Measurements from ENCODE around the gene SKIC8. TPM values are rescaled to one million over a fixed set of nuclear protein-coding genes. Genes with fewer than 3 reads are reported as not detected.

Gene SKIC8
- total RNA-seq, 2 donors from 2014 or later, result 40.7 to 50.0 TPM

- Mint-ChIP-seq H3K9me3 (no peaks in the 10 kb centered on the region), H3K4me1 (ENCODE audit: low read depth in 2 of 2) (peaks cover 11 to 16% of the 10 kb centered on the region in 2 donors), H3K27me3 (peaks cover 0 to 2% of the 10 kb centered on the region in 2 donors), H3K36me3 (no peaks in the 10 kb centered on the region), H3K4me3 (peak overlapping the region; percentile 86), H3K27ac (peak overlapping the region; percentile 66 to 75)
- no peak for ATAC-seq
- DNase-seq (ENCODE audit: low spot score), result no peak
These were observed 34.3 kb downstream of the SKIC8 start for GRCh38 chr15:78265137-78265460.

- DNase-seq (ENCODE audit: low spot score) (peak; percentile 79), ATAC-seq (peak; percentile 83 to 85)
These were observed 34.9 kb downstream of the SKIC8 start, which contains the start of gene DNAJA4 for GRCh38 chr15:78264304-78265136. TSS of gene DNAJA4 (plus strand) at chr15:78264562. CDS start at chr15:78264764, 202 bp downstream.

GRCh38 chr15:78263907-78264303, 35.5 kb downstream of the SKIC8 start:
- Mint-ChIP-seq H3K4me3 (peak overlapping the region; percentile 46), H3K36me3 (no peaks in the 10 kb centered on the region), H3K4me1 (ENCODE audit: low read depth in 2 of 2) (peaks cover 11 to 16% of the 10 kb centered on the region in 2 donors), H3K27ac (peak overlapping the region in 1 of 2 donors; percentile 40), H3K27me3 (peaks cover 0 to 3% of the 10 kb centered on the region in 2 donors), H3K9me3 (no peaks in the 10 kb centered on the region)
- ATAC-seq (peak in 1 of 2 donors; percentile 15), DNase-seq (ENCODE audit: low spot score) (no peak)

More at GRCh38 chr15:78264304-78265136, 34.9 kb downstream of the SKIC8 start, which contains the start of gene DNAJA4:
- Mint-ChIP-seq H3K4me1 (ENCODE audit: low read depth in 2 of 2) (peaks cover 11 to 16% of the 10 kb centered on the region in 2 donors), H3K27ac (peak within 1 kb of the TSS; percentile 66 to 75), H3K27me3 (peaks cover 0 to 2% of the 10 kb centered on the region in 2 donors), H3K4me3 (peak within 1 kb of the TSS; percentile 86), H3K36me3 (no peaks in the 10 kb centered on the region), H3K9me3 (no peaks in the 10 kb centered on the region)

GRCh38 chr15:78263351-78263781, 36.0 kb downstream of the SKIC8 start:
- H3K4me1 Mint-ChIP-seq (ENCODE audit: low read depth in 2 of 2), result peaks cover 11 to 16% of the 10 kb centered on the region in 2 donors

GRCh38 chr15:78261062-78261461, 38.3 kb downstream of the SKIC8 start:
- no peak for ATAC-seq
- Mint-ChIP-seq H3K27ac (no peak overlapping the region), H3K9me3 (no peaks in the 10 kb centered on the region), H3K36me3 (no peaks in the 10 kb centered on the region), H3K27me3 (peaks cover 0 to 5% of the 10 kb centered on the region in 2 donors), H3K4me1 (ENCODE audit: low read depth in 2 of 2) (peaks cover 8 to 9% of the 10 kb centered on the region in 2 donors), H3K4me3 (no peak overlapping the region)
- no peak for DNase-seq (ENCODE audit: low spot score)

More at GRCh38 chr15:78263351-78263781, 36.0 kb downstream of the SKIC8 start:
- H3K27ac Mint-ChIP-seq, result peak overlapping the region; percentile 25 to 40
- peaks cover 0 to 5% of the 10 kb centered on the region in 2 donors for H3K27me3 Mint-ChIP-seq
- DNase-seq (ENCODE audit: low spot score), result no peak
- H3K4me3 Mint-ChIP-seq, result peak overlapping the region; percentile 46
- no peaks in the 10 kb centered on the region for H3K36me3 Mint-ChIP-seq
- ATAC-seq, result no peak
- H3K9me3 Mint-ChIP-seq, result no peaks in the 10 kb centered on the region

DNA sequence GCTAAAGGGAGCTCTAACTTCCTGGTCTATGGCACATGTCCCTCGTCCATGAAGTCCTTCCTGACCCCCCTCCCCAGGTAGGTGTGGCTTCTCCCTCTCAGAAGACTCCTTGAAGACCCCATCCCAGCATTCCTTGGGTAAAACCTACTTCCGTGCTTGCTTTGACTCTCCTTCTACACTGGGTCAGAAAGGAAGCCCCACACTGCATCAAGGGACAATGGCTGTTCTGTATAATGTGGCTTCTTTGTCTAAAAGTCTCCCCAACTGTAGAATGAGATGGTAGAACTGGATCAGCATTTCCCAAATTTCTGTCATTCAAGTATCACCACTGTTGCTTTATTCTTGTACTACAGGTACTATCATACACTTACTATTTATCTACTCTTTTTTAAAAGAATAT, 38.9 kb downstream of the SKIC8 start:
- Mint-ChIP-seq H3K4me1 (ENCODE audit: low read depth in 2 of 2) (peaks cover 3 to 4% of the 10 kb centered on the region in 2 donors), H3K36me3 (no peaks in the 10 kb centered on the region), H3K9me3 (no peaks in the 10 kb centered on the region), H3K4me3 (no peak overlapping the region), H3K27ac (peak overlapping the region in 1 of 2 donors; percentile 34), H3K27me3 (peaks cover 0 to 5% of the 10 kb centered on the region in 2 donors)
- ATAC-seq (no peak), DNase-seq (ENCODE audit: low spot score) (no peak)

- Mint-ChIP-seq H3K27ac (no peak overlapping the region), H3K4me1 (ENCODE audit: low read depth in 2 of 2) (no peaks in the 10 kb centered on the region), H3K27me3 (peaks cover 0 to 5% of the 10 kb centered on the region in 2 donors), H3K36me3 (no peaks in the 10 kb centered on the region), H3K9me3 (no peaks in the 10 kb centered on the region), H3K4me3 (no peak overlapping the region)
- ATAC-seq (no peak), DNase-seq (ENCODE audit: low spot score) (no peak)
These were observed 40.2 kb downstream of the SKIC8 start for GRCh38 chr15:78259232-78259631.

DNA sequence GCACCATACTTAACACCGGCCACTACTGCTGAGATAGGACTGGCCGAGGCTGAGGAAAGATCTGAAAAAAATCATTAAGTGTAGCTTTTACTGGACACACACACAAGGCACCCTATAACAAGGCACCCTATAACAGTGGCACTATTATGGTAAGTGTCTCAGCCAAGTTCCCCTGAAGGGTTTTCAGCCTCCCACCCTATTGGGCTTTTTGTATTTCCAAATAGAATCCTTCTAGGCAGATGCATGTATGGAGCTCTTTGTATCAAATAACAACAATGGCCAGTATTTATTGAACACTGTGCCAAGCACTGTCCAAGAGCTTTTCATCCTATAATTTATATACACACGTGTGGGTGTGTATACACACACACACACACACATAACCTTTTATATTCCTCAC, 41.7 kb downstream of the SKIC8 start:
- Mint-ChIP-seq H3K4me1 (ENCODE audit: low read depth in 2 of 2) (no peaks in the 10 kb centered on the region), H3K27me3 (peaks cover 0 to 5% of the 10 kb centered on the region in 2 donors), H3K27ac (no peak overlapping the region), H3K9me3 (no peaks in the 10 kb centered on the region), H3K4me3 (no peak overlapping the region), H3K36me3 (no peaks in the 10 kb centered on the region)
- DNase-seq (ENCODE audit: low spot score) (no peak), ATAC-seq (no peak)

GRCh38 chr15:78256044-78256437, 43.4 kb downstream of the SKIC8 start:
- H3K4me3 Mint-ChIP-seq, result no peak overlapping the region
- no peaks in the 10 kb centered on the region for H3K9me3 Mint-ChIP-seq
- DNase-seq (ENCODE audit: low spot score), result no peak
- no peaks in the 10 kb centered on the region for H3K36me3 Mint-ChIP-seq
- no peaks in the 10 kb centered on the region for H3K4me1 Mint-ChIP-seq (ENCODE audit: low read depth in 2 of 2)
- H3K27ac Mint-ChIP-seq, result no peak overlapping the region
- H3K27me3 Mint-ChIP-seq, result peaks cover 0 to 9% of the 10 kb centered on the region in 2 donors
- ATAC-seq, result no peak

- DNase-seq (ENCODE audit: low spot score) (no peak), ATAC-seq (no peak)
- Mint-ChIP-seq H3K4me1 (ENCODE audit: low read depth in 2 of 2) (no peaks in the 10 kb centered on the region), H3K27ac (no peak overlapping the region), H3K9me3 (no peaks in the 10 kb centered on the region), H3K4me3 (no peak overlapping the region), H3K36me3 (no peaks in the 10 kb centered on the region), H3K27me3 (peaks cover 0 to 9% of the 10 kb centered on the region in 2 donors)
These were observed 43.9 kb downstream of the SKIC8 start for GRCh38 chr15:78255421-78256043.

DNA sequence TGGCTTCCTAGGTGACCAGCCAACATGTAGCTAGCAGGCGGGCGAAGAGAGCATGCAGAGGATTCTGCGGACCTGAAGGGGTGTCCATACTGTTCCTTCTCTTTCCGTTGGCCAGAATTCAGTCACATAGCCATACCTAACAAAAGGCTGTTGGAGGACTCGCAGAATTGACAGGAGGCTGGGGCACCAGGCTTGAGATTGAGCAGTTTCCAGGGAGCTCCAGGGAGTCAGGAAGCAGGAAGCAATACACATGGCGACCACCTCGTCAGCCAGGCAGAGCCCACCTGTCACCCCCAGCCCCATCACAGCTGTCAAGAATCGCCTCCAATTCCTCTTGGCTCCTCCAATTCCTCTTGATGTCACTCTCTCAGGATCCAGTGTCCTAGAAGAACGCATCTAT, 48.3 kb downstream of the SKIC8 start:
- Mint-ChIP-seq H3K4me1 (ENCODE audit: low read depth in 2 of 2) (no peaks in the 10 kb centered on the region), H3K27me3 (peaks cover 0 to 6% of the 10 kb centered on the region in 2 donors), H3K36me3 (no peaks in the 10 kb centered on the region), H3K4me3 (no peak overlapping the region), H3K9me3 (no peaks in the 10 kb centered on the region), H3K27ac (no peak overlapping the region)
- no peak for DNase-seq (ENCODE audit: low spot score)
- ATAC-seq, result no peak

- ATAC-seq, result no peak
- H3K4me3 Mint-ChIP-seq, result no peak overlapping the region
- no peaks in the 10 kb centered on the region for H3K9me3 Mint-ChIP-seq
- no peaks in the 10 kb centered on the region for H3K36me3 Mint-ChIP-seq
- H3K27me3 Mint-ChIP-seq, result peaks cover 0 to 6% of the 10 kb centered on the region in 2 donors
- no peak overlapping the region for H3K27ac Mint-ChIP-seq
- DNase-seq (ENCODE audit: low spot score), result no peak
- no peaks in the 10 kb centered on the region for H3K4me1 Mint-ChIP-seq (ENCODE audit: low read depth in 2 of 2)
These were observed 50.3 kb downstream of the SKIC8 start for GRCh38 chr15:78249131-78249530.

GRCh38 chr15:78247911-78248310, 51.5 kb downstream of the SKIC8 start:
- ATAC-seq, result no peak
- peaks cover 0 to 6% of the 10 kb centered on the region in 2 donors for H3K27me3 Mint-ChIP-seq
- no peaks in the 10 kb centered on the region for H3K36me3 Mint-ChIP-seq
- no peaks in the 10 kb centered on the region for H3K9me3 Mint-ChIP-seq
- H3K4me1 Mint-ChIP-seq (ENCODE audit: low read depth in 2 of 2), result no peaks in the 10 kb centered on the region
- no peak overlapping the region for H3K27ac Mint-ChIP-seq
- no peak overlapping the region for H3K4me3 Mint-ChIP-seq
- DNase-seq (ENCODE audit: low spot score), result no peak
